ENCODE measurements around the gene HTR2C.

Gene HTR2C

GRCh38 chrX:114583646-114584374 is at the start of gene HTR2C:
HTR2C (plus strand) TSS chrX:114584086; CDS start chrX:114726937, 142,851 bp downstream.
- H3K4me3 ChIP-seq (ENCODE audit: low read depth, low read length): peak within 1 kb of the TSS; percentile 19
- DNase-seq (ENCODE audit: low read depth): no peak
- no peak for TF ChIP-seq CTCF (IDR thresholded peaks at IDR 0.05; ENCODE audit: low read depth, low read length, missing control alignments)
- in situ Hi-C loops (cut with HindIII; ENCODE audit: low sequenced_read_pairs): no loop called here

GRCh38 chrX:114580336-114580735 is 3.5 kb upstream of the HTR2C start:
- in situ Hi-C loops (cut with HindIII; ENCODE audit: low sequenced_read_pairs): no loop called here
- no peak overlapping the region for H3K4me3 ChIP-seq (ENCODE audit: low read depth, low read length)
- peak; percentile 22 for TF ChIP-seq CTCF (IDR thresholded peaks at IDR 0.05; ENCODE audit: low read depth, low read length, missing control alignments)
- DNase-seq (ENCODE audit: low read depth): no peak

- DNase-seq (ENCODE audit: low read depth): no peak
- in situ Hi-C loops (cut with HindIII; ENCODE audit: low sequenced_read_pairs): no loop called here
- TF ChIP-seq CTCF (IDR thresholded peaks at IDR 0.05; ENCODE audit: low read depth, low read length, missing control alignments): no peak
- H3K4me3 ChIP-seq (ENCODE audit: low read depth, low read length): no peak overlapping the region
Measured at GRCh38 chrX:114581528-114582263, 2.2 kb upstream of the HTR2C start.

- in situ Hi-C loops (cut with HindIII; ENCODE audit: low sequenced_read_pairs): no loop called here
- DNase-seq (ENCODE audit: low read depth): no peak
- no peak overlapping the region for H3K4me3 ChIP-seq (ENCODE audit: low read depth, low read length)
- no peak for TF ChIP-seq CTCF (IDR thresholded peaks at IDR 0.05; ENCODE audit: low read depth, low read length, missing control alignments)
Measured at GRCh38 chrX:114582264-114582632, 1.6 kb upstream of the HTR2C start.

GRCh38 chrX:114582698-114583395 is 1.0 kb upstream of the HTR2C start:
- no peak for TF ChIP-seq CTCF (IDR thresholded peaks at IDR 0.05; ENCODE audit: low read depth, low read length, missing control alignments)
- in situ Hi-C loops (cut with HindIII; ENCODE audit: low sequenced_read_pairs): no loop called here
- DNase-seq (ENCODE audit: low read depth): no peak
- H3K4me3 ChIP-seq (ENCODE audit: low read depth, low read length): no peak overlapping the region

GRCh38 chrX:114584375-114584943 is 573 bp downstream of the HTR2C start:
- H3K4me3 ChIP-seq (ENCODE audit: low read depth, low read length): peak overlapping the region; percentile 19
- no peak for DNase-seq (ENCODE audit: low read depth)
- TF ChIP-seq CTCF (IDR thresholded peaks at IDR 0.05; ENCODE audit: low read depth, low read length, missing control alignments): no peak
- in situ Hi-C loops (cut with HindIII; ENCODE audit: low sequenced_read_pairs): no loop called here

Measured in astrocyte of the cerebellum (primary cell).